Spleen (tissue), 11 donors: ENCODE measurements around the gene UST. TPM values are rescaled to one million over a fixed set of nuclear protein-coding genes. Genes with fewer than 3 reads are reported as not detected.

Source experiments
- DNase-seq: peaks from one replicate; pipeline ENCODE4 v3.0.0-alpha.2; 2020
- H3K27ac ChIP-seq, 8 donors: fragments of 200-600 bp; sonication (generic) in 7 of 8; 1 replicate in 4 of 8; 2 replicates in 4 of 8; pipeline versions ENCODE4 v1.5.0 to v1.8.0; 2016 to 2021; ENCODE audit warnings: inconsistent platforms in 4 of 8, mild to moderate bottlenecking in 4 of 8, moderate library complexity in 1 of 8
- H3K27me3 ChIP-seq, 7 donors: fragments of 200-600 bp; sonication (generic) in 6 of 7; replicated peaks in 1 of 7; 1 replicate in 4 of 7; 2 replicates in 3 of 7; pipeline versions ENCODE4 v1.5.0 to v1.8.0; 2016 to 2021; ENCODE audit warnings: inconsistent platforms in 3 of 7, mild to moderate bottlenecking in 1 of 7
- H3K36me3 ChIP-seq, 6 donors: fragments of 200-600 bp; sonication (generic) in 5 of 6; 1 replicate in 4 of 6; 2 replicates in 2 of 6; pipeline versions ENCODE4 v1.5.0 to v1.8.0; 2016 to 2021; ENCODE audit warnings: inconsistent platforms in 2 of 6
- H3K4me1 ChIP-seq, 6 donors: fragments of 200-600 bp; sonication (generic) in 5 of 6; 1 replicate in 3 of 6; 2 replicates in 3 of 6; pipeline versions ENCODE4 v1.5.0 to v1.8.0; 2016 to 2021; ENCODE audit warnings: inconsistent platforms in 3 of 6
- H3K4me3 ChIP-seq, 8 donors: fragments of 200-600 bp; sonication (generic) in 7 of 8; 1 replicate in 4 of 8; 2 replicates in 4 of 8; pipeline versions ENCODE4 v1.5.0 to v1.8.0; 2016 to 2021; ENCODE audit warnings: inconsistent platforms in 4 of 8, mild to moderate bottlenecking in 4 of 8, moderate library complexity in 2 of 8
- H3K9me3 ChIP-seq, 8 donors: fragments of 200-600 bp; sonication (generic) in 7 of 8; 1 replicate in 4 of 8; 2 replicates in 4 of 8; pipeline versions ENCODE4 v1.5.0 to v1.8.0; 2016 to 2021; ENCODE audit warnings: inconsistent platforms in 4 of 8
- CTCF ChIP-seq, 11 experiments: fragments of 200-600 bp in 7 of 11; fragments of 450-650 bp in 4 of 11; sonication (generic) in 4 of 11; IDR thresholded peaks in 8 of 11; conservative IDR thresholded peaks in 3 of 11; 1 replicate in 7 of 11; 2 replicates in 4 of 11; pipeline versions ENCODE4 v1.4.0 to v1.8.0; 2016 to 2021; ENCODE audit warnings: antibody characterized with exemption in 11 of 11, inconsistent platforms in 4 of 11, mild to moderate bottlenecking in 1 of 11
- POLR2A ChIP-seq, 3 donors: fragments of 450-650 bp; IDR thresholded peaks; one replicate each; pipeline ENCODE4 v1.5.1; 2017; ENCODE audit warnings: antibody characterized with exemption in 3 of 3, mild to moderate bottlenecking in 1 of 3
- POLR2AphosphoS5 ChIP-seq, 3 donors: sonication (generic); formaldehyde crosslinking; IDR thresholded peaks; one replicate each; pipeline ENCODE4 v1.5.1; 2017; ENCODE audit warnings: antibody characterized with exemption in 3 of 3
- WGBS, 5 donors: extraction: QIAGEN DNeasy Blood & Tissue Kit in 3 of 5; methylation state at CpG; one replicate each; pipeline versions ENCODE4 v1.1.5 to v1.1.7; 2013 to 2018; 5-methylcytosine and 5-hydroxymethylcytosine counted together
- intact Hi-C: fragments of 100-400 bp; cut with DNase I; formaldehyde crosslinking; loops from one replicate; pipeline ENCODE4 v1.15.0; 2023; ENCODE audit warnings: low total_unique reads
- polyA plus RNA-seq, 3 donors: library from polyadenylated mRNA; stranded (reverse); fragments of 200-250 nt; gene quantifications; one replicate each; pipeline ENCODE4 v1.2.1, GENCODE V29; 2013
- total RNA-seq, 7 donors: library from RNA; depleted of rRNA in 3 of 7; stranded (reverse); fragments of >200 nt in 3 of 7; fragmentation: NEBNext Ultra II Directional in 4 of 7; extraction: Animal tissue kit (Norgen Biotek cat#: 25700) in 4 of 7; gene quantifications; one replicate each; pipeline versions ENCODE4 v1.1.0 to v1.2.1, GENCODE V29; 2016 to 2021
- donor health status: healthy with polysubstance abuse.
- donor health status: DM: no; HTN: no; CAD: no; lungs with moderate emphysema.
- donor health status: DM: no; HTN: no; CAD: no.
- donor health status: Bipolar disorder and iron deficiency.
- donor health status: healthy.
- donor health status: DM: no; HTN: no; CAD: no.
- donor health status: DM: yes; HTN: yes; CAD: no.

The UST gene
- total and polyA plus RNA-seq, 10 donors, result 6.4 to 26.8 (median 14.4) TPM

DNA sequence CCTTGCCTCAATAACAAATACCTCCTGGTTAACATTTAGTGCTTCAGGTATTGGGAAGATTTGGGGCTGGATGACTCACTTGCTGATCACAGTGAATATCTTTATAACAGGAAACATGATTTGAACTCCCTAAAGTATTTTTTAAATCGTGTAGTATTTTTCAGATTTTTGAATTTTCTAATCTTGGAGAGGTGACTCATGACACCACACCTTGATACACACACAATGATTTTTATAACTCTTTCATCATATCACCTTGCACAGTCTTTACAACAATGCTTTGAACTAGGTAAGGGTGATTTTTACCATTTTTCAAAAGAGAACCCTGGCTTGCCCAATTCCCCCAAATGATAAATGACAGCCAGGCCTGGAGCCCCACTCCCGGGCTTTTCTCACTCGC is 273.5 kb downstream of the UST start:
- 87 to 95% (median 92%) methylated on average over 3 of the region's 3 CpGs for WGBS, 5 donors
- Histone ChIP-seq H3K4me1 (no peaks in the 10 kb centered on the region), H3K4me3 (no peak overlapping the region), H3K27me3 (no peaks in the 10 kb centered on the region), H3K9me3 (no peaks in the 10 kb centered on the region), H3K27ac (no peak overlapping the region), H3K36me3 (peaks cover 0 to 56% (median 14%) of the 10 kb centered on the region in 6 donors)
- TF ChIP-seq CTCF (IDR thresholded peaks at IDR 0.05 in 8 of 11, conservative IDR thresholded peaks at IDR 0.05 in 3 of 11), result no peak
- intact Hi-C loops, result no loop called here
- DNase-seq, result no peak

GRCh38 chr6:149024361-149024760 is 277.5 kb downstream of the UST start:
- intact Hi-C loops, result no loop called here
- DNase-seq, result no peak
- Histone ChIP-seq H3K4me3 (no peak overlapping the region), H3K9me3 (peaks cover 0 to 12% (median 7%) of the 10 kb centered on the region in 8 donors), H3K4me1 (peaks cover 0 to 10% (median 6%) of the 10 kb centered on the region in 6 donors), H3K27ac (no peak overlapping the region), H3K36me3 (peaks cover 0 to 48% (median 14%) of the 10 kb centered on the region in 6 donors), H3K27me3 (no peaks in the 10 kb centered on the region)
- 87 to 100% (median 92%) methylated on average over 1 of the region's 1 CpG for WGBS, 5 donors
- TF ChIP-seq CTCF (IDR thresholded peaks at IDR 0.05 in 8 of 11, conservative IDR thresholded peaks at IDR 0.05 in 3 of 11) (no peak), POLR2A (IDR thresholded peaks at IDR 0.05) (no peak), POLR2AphosphoS5 (IDR thresholded peaks at IDR 0.05) (no peak)

DNA sequence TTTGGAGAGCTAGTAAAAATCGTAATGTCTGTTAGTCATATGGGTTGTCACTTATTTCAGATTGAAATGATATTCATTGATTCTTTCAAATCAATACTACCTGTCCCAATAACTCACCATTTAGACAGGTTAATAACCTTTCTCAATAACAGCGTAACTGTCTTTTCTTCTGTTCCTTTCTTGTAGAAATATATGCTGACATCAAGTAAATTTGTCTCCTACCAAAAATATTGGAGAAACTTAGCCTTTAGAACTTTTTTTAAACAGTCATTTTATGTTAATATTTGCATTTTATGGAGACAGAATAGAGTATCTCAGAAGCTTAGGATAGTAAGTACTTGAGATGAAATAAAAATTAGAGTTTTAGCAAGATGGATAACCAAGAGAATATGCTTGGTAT is 278.2 kb downstream of the UST start:
- H3K4me1 ChIP-seq, result peaks cover 0 to 10% (median 6%) of the 10 kb centered on the region in 6 donors
- H3K36me3 ChIP-seq, result peaks cover 0 to 41% (median 12%) of the 10 kb centered on the region in 6 donors
- intact Hi-C loops, result loop anchor here (5.0 kb wide), 1 partner anchor 492 kb away; no protein-coding TSS in a partner anchor
- WGBS, 5 donors, result 86 to 94% (median 93%) methylated on average over 2 of the region's 2 CpGs
- no peak for DNase-seq
- H3K27ac ChIP-seq, result no peak overlapping the region
- H3K4me3 ChIP-seq, result no peak overlapping the region
- H3K9me3 ChIP-seq, result peaks cover 0 to 12% (median 7%) of the 10 kb centered on the region in 8 donors
- no peaks in the 10 kb centered on the region for H3K27me3 ChIP-seq
- TF ChIP-seq POLR2AphosphoS5 (IDR thresholded peaks at IDR 0.05), result no peak
- TF ChIP-seq CTCF (IDR thresholded peaks at IDR 0.05 in 8 of 11, conservative IDR thresholded peaks at IDR 0.05 in 3 of 11), result no peak
- no peak for TF ChIP-seq POLR2A (IDR thresholded peaks at IDR 0.05)

DNA sequence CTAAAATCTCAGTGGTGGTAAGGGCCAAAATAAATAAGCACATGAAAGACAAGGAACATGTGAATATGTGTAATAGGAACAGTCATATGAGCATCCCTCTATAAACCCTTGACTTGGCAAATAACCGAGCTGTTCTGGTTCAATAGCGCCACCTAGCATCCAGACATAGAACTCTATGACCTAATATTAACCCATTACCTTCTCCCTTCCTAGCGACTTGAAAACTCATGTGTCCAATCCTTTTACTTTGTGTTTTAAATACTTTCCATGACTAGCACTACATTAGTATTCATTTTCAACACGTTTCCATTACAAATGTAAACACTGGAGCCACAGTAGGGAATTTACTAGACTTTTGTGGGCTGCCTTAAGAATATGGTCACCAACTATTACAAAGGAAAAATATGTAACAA is 279.7 kb downstream of the UST start:
- H3K27ac ChIP-seq, result no peak overlapping the region
- 77 to 90% (median 83%) methylated on average over 4 of the region's 4 CpGs for WGBS, 5 donors
- DNase-seq, result no peak
- peaks cover 0 to 12% (median 7%) of the 10 kb centered on the region in 8 donors for H3K9me3 ChIP-seq
- H3K36me3 ChIP-seq, result peaks cover 0 to 26% (median 8%) of the 10 kb centered on the region in 6 donors
- intact Hi-C loops, result loop anchor here (5.0 kb wide), 1 partner anchor 491 kb away; no protein-coding TSS in a partner anchor
- no peaks in the 10 kb centered on the region for H3K27me3 ChIP-seq
- H3K4me1 ChIP-seq, result peaks cover 0 to 16% (median 9%) of the 10 kb centered on the region in 6 donors
- H3K4me3 ChIP-seq, result no peak overlapping the region
- TF ChIP-seq CTCF (IDR thresholded peaks at IDR 0.05 in 8 of 11, conservative IDR thresholded peaks at IDR 0.05 in 3 of 11), result peak in 1 of 11 experiments; percentile 20
- TF ChIP-seq POLR2A (IDR thresholded peaks at IDR 0.05), result no peak
- TF ChIP-seq POLR2AphosphoS5 (IDR thresholded peaks at IDR 0.05), result no peak
